Skin epidermis (tissue), 12 donors: Measurements from ENCODE around the gene ABCG5.
A peak's percentile ranks its signal among the peaks of the same experiment; 100 is the strongest.

Experiments used
- H3K27ac ChIP-seq, 21 experiments: fragments of 200-600 bp; sonication (generic) in 11 of 21; one replicate each; pipeline ENCODE4 v1.5.0; 2020; ENCODE audit warnings: mild to moderate bottlenecking in 3 of 21, inconsistent platforms in 2 of 21, moderate library complexity in 2 of 21
- H3K4me3 ChIP-seq, 7 experiments: fragments of 200-600 bp; sonication (generic) in 2 of 7; one replicate each; pipeline ENCODE4 v1.5.0; 2020; ENCODE audit warnings: inconsistent platforms in 2 of 7, mild to moderate bottlenecking in 2 of 7, moderate library complexity in 1 of 7

ABCG5 gene

DNA sequence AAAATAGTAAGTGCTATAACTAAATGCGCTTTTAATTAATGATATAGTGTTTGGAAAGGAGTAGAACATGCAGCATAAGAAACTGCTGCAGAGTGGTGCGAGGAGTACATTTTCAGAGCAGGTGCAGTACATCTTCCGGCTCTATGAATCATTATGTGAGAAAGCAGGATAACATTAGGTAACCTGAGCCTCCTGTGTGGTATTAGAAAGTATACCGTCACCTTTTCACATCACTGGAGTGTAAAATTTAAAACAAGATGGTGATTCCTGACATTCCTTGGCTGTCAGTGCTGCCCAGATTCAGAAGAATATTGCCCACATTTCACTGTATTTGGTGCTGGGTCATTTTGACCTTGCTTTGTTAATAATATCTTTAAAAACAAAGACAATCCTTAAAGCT, 72.6 kb downstream of the ABCG5 start:
- no peak overlapping the region for H3K4me3 ChIP-seq
- peak overlapping the region in 2 of 21 experiments; percentile 47 to 76 for H3K27ac ChIP-seq

DNA sequence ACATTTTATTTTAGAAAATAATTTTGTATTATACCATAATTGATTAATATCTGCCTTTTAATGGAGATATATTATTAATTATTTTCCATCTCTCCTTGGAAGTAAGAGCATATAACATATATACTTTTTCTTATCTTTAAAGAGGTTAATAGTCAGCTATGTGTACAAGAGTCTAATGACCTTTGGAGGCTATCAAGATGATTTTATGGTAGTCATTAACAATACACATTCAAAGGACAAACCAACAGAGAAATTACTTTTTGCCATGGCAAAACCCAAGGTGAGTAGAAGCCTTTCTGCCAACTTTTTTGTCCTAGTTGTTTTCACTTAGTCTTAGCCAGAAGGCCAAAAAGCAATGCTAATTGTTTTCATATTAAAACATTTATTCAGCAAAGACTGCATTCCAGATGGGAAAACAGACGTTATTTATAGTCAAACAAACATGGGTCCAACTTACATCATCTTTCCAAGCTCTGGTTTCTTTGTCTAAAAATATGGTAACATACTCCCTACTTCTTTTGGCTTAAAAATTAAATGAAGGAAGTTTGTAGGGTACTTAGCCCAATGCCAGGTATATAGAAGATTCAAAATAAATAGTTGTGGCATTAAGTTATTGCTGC, 74.4 kb downstream of the ABCG5 start:
- no peak overlapping the region for H3K4me3 ChIP-seq
- peak overlapping the region in 7 of 21 experiments; percentile 6 to 76 (median 60) for H3K27ac ChIP-seq

DNA sequence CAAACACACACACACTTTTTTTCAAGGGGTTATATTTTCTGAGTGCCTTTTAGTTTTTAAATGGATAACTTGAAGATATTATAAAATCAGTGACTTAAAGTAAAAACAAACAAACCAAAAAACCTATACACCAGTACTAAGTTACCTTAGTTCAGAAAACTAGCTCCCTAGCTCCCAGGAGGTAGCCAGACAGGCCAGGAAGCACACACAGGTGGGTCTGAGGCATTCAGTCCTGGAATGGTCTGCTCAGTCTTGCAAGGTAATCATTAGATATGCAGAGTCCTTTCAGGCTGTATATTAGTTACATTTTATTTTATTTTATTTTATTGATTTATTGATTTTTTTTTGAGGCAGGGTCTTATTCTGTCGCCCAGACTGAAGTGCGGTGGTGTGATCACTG, 75.5 kb downstream of the ABCG5 start:
- H3K27ac ChIP-seq = no peak overlapping the region
- H3K4me3 ChIP-seq = no peak overlapping the region
